ENCODE data around the gene ARRB1. TPM values are rescaled to one million over a fixed set of nuclear protein-coding genes. Genes with fewer than 3 reads are reported as not detected.

The ARRB1 gene
- total and polyA plus RNA-seq, 10 donors: 11.6 to 139 (median 78.1) TPM

DNA sequence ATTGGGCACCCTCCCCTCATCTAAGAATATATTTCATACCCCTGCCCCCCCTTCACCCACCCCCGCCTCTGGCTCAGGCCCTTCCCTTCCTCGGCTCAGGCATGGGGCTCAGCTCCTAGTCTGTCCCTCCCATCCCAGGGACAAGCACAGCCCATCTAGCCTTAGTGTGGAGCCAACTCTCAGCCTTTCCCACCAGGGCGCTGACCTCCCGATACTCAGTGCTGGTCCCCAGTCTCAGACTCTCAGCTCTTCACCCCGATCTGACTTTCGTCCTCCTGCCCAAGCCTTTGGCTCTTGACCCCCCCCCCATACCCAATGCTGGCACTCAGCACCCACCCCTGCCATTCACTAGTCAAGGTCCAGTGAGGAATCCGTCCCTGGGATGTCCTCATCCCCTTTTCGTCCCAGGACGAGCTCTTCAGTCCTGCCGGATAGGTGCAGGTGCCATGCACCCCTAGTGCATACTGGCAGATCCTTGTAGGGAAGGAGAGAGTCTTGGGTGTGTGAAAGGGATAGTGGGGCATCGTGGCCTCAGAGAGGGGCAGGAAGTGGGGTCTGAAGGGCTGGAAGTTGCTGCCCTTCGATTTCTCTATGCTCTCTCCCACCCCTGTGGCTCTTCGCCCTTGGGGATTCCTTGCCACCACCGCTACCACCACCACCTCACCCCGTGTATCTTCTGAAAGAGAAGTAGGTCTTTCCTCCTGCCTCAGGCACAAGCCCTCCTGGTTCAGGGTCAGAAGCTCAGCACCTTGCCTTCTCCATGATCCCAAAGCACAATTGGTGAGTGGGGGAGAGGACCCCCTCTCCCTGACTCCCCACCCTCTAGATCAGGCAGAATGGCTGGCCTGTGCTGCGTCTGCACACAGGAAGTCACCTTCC, 108.5 kb downstream of the ARRB1 start:
- DNase-seq: peak; percentile 58
- intact Hi-C loops (cut with DNase I; ENCODE audit: low total_unique reads): loop anchor here (5.0 to 10.0 kb wide), 2 partner anchors 101 to 308 kb away; no protein-coding TSS in a partner anchor

DNA sequence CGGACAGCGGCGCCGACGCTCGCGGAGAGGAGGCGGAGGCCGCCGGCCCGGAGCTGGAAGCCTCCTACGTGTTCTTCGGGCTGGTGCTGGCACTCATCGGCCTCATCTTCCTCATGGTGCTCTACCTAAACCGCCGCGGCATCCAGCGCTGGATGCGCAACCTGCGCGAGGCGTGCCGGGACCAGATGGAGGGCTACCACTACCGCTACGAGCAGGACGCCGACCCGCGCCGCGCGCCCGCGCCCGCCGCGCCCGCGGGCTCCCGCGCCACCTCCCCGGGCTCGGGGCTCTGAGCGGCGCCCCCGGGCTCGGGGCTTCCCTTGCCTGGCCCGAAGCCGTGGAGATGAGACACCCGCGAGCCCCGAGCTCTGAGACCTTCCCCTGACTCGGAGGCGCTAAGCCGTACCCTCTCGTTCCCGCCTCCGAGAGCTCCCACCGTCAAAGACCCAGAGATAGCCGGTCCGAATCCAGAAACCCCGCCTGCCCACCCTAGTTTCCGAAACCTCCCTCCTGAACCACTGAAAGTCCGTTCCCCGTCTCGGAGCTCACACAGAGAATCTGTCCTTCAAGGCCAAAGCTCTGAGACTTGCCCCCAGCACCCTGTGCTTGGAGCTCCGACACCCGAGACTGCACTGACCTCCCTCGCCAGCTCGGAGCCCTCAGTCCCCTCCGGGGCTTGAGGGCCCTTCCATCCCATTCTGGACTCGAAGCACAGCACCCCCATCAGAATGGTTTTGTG, 109.4 kb downstream of the ARRB1 start:
- Histone ChIP-seq H3K4me1 (peaks cover 0 to 25% (median 17%) of the 10 kb centered on the region in 6 donors), H3K27ac (peak overlapping the region in 2 of 8 donors; percentile 23 to 35), H3K4me3 (peak overlapping the region in 7 of 8 donors; percentile 44 to 84 (median 47)), H3K27me3 (replicated peaks in 1 of 7) (peaks cover 2 to 85% (median 47%) of the 10 kb centered on the region in 7 donors), H3K9me3 (no peaks in the 10 kb centered on the region), H3K36me3 (no peaks in the 10 kb centered on the region)
- TF ChIP-seq POLR2A (IDR thresholded peaks at IDR 0.05): no peak
- TF ChIP-seq, protein P1, sequence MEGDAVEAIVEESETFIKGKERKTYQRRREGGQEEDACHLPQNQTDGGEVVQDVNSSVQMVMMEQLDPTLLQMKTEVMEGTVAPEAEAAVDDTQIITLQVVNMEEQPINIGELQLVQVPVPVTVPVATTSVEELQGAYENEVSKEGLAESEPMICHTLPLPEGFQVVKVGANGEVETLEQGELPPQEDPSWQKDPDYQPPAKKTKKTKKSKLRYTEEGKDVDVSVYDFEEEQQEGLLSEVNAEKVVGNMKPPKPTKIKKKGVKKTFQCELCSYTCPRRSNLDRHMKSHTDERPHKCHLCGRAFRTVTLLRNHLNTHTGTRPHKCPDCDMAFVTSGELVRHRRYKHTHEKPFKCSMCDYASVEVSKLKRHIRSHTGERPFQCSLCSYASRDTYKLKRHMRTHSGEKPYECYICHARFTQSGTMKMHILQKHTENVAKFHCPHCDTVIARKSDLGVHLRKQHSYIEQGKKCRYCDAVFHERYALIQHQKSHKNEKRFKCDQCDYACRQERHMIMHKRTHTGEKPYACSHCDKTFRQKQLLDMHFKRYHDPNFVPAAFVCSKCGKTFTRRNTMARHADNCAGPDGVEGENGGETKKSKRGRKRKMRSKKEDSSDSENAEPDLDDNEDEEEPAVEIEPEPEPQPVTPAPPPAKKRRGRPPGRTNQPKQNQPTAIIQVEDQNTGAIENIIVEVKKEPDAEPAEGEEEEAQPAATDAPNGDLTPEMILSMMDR (IDR thresholded peaks at IDR 0.05 in 8 of 11, conservative IDR thresholded peaks at IDR 0.05 in 3 of 11): peak in 5 of 11 experiments; percentile 1 to 52 (median 14)
- intact Hi-C loops (cut with DNase I; ENCODE audit: low total_unique reads): loop anchor here (5.0 to 10.0 kb wide), 2 partner anchors 100 to 307 kb away; no protein-coding TSS in a partner anchor
- 7 to 18% (median 10%) methylated on average over 33 to 72 of the region's 72 CpGs for WGBS, 5 donors
- DNase-seq: no peak

More for the DNA sequence above, 108.5 kb downstream of the ARRB1 start:
- no peak overlapping the region for H3K27ac ChIP-seq
- peaks cover 2 to 76% (median 46%) of the 10 kb centered on the region in 7 donors for H3K27me3 ChIP-seq (replicated peaks in 1 of 7)
- 77 to 87% (median 79%) methylated on average over 16 of the region's 16 CpGs for WGBS, 5 donors
- H3K4me1 ChIP-seq: peaks cover 0 to 25% (median 17%) of the 10 kb centered on the region in 6 donors
- no peaks in the 10 kb centered on the region for H3K36me3 ChIP-seq
- no peak overlapping the region for H3K4me3 ChIP-seq
- H3K9me3 ChIP-seq: no peaks in the 10 kb centered on the region
- TF ChIP-seq POLR2A (IDR thresholded peaks at IDR 0.05) (no peak), POLR2AphosphoS5 (IDR thresholded peaks at IDR 0.05) (no peak)
- TF ChIP-seq, protein P1 (IDR thresholded peaks at IDR 0.05 in 8 of 11, conservative IDR thresholded peaks at IDR 0.05 in 3 of 11): no peak

DNA sequence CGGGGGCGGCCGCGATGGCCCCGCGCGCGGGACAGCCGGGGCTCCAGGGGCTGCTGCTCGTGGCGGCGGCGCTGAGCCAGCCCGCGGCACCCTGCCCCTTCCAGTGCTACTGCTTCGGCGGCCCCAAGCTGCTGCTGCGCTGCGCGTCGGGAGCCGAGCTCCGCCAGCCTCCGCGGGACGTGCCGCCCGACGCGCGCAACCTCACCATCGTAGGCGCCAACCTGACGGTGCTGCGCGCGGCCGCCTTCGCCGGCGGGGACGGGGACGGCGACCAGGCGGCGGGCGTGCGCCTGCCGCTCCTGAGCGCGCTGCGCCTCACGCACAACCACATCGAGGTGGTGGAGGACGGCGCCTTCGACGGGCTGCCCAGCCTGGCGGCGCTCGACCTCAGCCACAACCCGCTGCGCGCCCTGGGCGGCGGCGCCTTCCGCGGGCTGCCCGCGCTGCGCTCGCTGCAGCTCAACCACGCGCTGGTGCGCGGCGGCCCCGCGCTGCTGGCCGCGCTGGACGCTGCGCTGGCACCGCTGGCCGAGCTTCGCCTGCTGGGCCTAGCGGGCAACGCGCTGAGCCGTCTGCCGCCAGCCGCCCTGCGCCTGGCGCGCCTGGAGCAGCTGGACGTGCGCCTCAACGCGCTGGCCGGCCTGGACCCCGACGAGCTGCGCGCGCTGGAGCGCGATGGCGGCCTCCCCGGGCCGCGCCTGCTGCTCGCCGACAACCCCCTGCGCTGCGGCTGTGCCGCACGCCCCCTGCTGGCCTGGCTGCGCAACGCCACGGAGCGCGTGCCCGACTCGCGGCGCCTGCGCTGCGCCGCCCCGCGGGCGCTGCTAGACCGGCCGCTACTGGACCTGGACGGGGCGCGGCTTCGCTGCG, 110.2 kb downstream of the ARRB1 start:
- intact Hi-C loops (cut with DNase I; ENCODE audit: low total_unique reads): loop anchor here (5.0 to 10.0 kb wide), 2 partner anchors 99 to 306 kb away; no protein-coding TSS in a partner anchor
- Histone ChIP-seq H3K4me1 (peaks cover 0 to 25% (median 17%) of the 10 kb centered on the region in 6 donors), H3K9me3 (no peaks in the 10 kb centered on the region), H3K27ac (peak overlapping the region in 4 of 8 donors; percentile 17 to 50 (median 29)), H3K4me3 (peak overlapping the region; percentile 6 to 84 (median 46)), H3K36me3 (no peaks in the 10 kb centered on the region), H3K27me3 (replicated peaks in 1 of 7) (peaks cover 2 to 90% (median 50%) of the 10 kb centered on the region in 7 donors)
- DNase-seq: peak; percentile 97
- WGBS, 5 donors: 0 to 5% (median 1%) methylated on average over 32 to 140 of the region's 140 CpGs
- TF ChIP-seq, protein P1 (IDR thresholded peaks at IDR 0.05 in 8 of 11, conservative IDR thresholded peaks at IDR 0.05 in 3 of 11): peak in 8 of 11 experiments; percentile 24 to 98 (median 94)
- peak in 2 of 3 donors; percentile 49 to 50 for TF ChIP-seq POLR2AphosphoS5 (IDR thresholded peaks at IDR 0.05)
- TF ChIP-seq POLR2A (IDR thresholded peaks at IDR 0.05): no peak

All from spleen (tissue), 11 donors.